ENCODE results near the gene BASP1.
"Not testable (repeated sequence)": the region's sequence is repeated elsewhere in the genome, so short reads cannot be mapped to it uniquely, and the experiment has no call there.

The BASP1 gene

GRCh38 chr5:17190799-17191391, 26.5 kb upstream of the BASP1 start:
- no peak for DNase-seq (ENCODE audit: low read depth in 2 of 2)

- not testable (repeated sequence) for DNase-seq (ENCODE audit: low read depth in 2 of 2)
Observed at GRCh38 chr5:17191574-17191973, 25.9 kb upstream of the BASP1 start.

- no peak for DNase-seq (ENCODE audit: low read depth in 2 of 2)
Observed at GRCh38 chr5:17192191-17192590, 25.2 kb upstream of the BASP1 start.

- no peak for DNase-seq (ENCODE audit: low read depth in 2 of 2)
Observed at GRCh38 chr5:17196024-17196423, 21.4 kb upstream of the BASP1 start.

- DNase-seq (ENCODE audit: low read depth in 2 of 2) = no peak
Observed at GRCh38 chr5:17196697-17197096, 20.7 kb upstream of the BASP1 start.

GRCh38 chr5:17203329-17204132, 13.9 kb upstream of the BASP1 start:
- DNase-seq (ENCODE audit: low read depth in 2 of 2) = no peak

GRCh38 chr5:17204133-17204489, 13.3 kb upstream of the BASP1 start:
- no peak for DNase-seq (ENCODE audit: low read depth in 2 of 2)

- DNase-seq (ENCODE audit: low read depth in 2 of 2) = no peak
Observed at GRCh38 chr5:17206021-17206420, 11.4 kb upstream of the BASP1 start.

GRCh38 chr5:17212191-17212590, 5.2 kb upstream of the BASP1 start:
- no peak for DNase-seq (ENCODE audit: low read depth in 2 of 2)

- no peak for DNase-seq (ENCODE audit: low read depth in 2 of 2)
Observed at GRCh38 chr5:17212996-17213395, 4.4 kb upstream of the BASP1 start.

GRCh38 chr5:17213938-17214337, 3.5 kb upstream of the BASP1 start:
- DNase-seq (ENCODE audit: low read depth in 2 of 2) = no peak

- no peak for DNase-seq (ENCODE audit: low read depth in 2 of 2)
Observed at GRCh38 chr5:17214893-17215292, 2.5 kb upstream of the BASP1 start.

- DNase-seq (ENCODE audit: low read depth in 2 of 2) = no peak
Observed at GRCh38 chr5:17215361-17215760, 2.1 kb upstream of the BASP1 start.

- DNase-seq (ENCODE audit: low read depth in 2 of 2) = peak in 1 of 2 donors; percentile 39
Observed at GRCh38 chr5:17216176-17216973, 1.1 kb upstream of the BASP1 start.

- no peak for DNase-seq (ENCODE audit: low read depth in 2 of 2)
Observed at GRCh38 chr5:17216974-17217492, 398 bp upstream of the BASP1 start.

- DNase-seq (ENCODE audit: low read depth in 2 of 2) = no peak
Observed at GRCh38 chr5:17218353-17219005, 1.0 kb downstream of the BASP1 start.

GRCh38 chr5:17219006-17219422, 1.6 kb downstream of the BASP1 start:
- DNase-seq (ENCODE audit: low read depth in 2 of 2) = no peak

- no peak for DNase-seq (ENCODE audit: low read depth in 2 of 2)
Observed at GRCh38 chr5:17219469-17219868, 2.0 kb downstream of the BASP1 start.

GRCh38 chr5:17219992-17220391, 2.6 kb downstream of the BASP1 start:
- no peak for DNase-seq (ENCODE audit: low read depth in 2 of 2)

- no peak for DNase-seq (ENCODE audit: low read depth in 2 of 2)
Observed at GRCh38 chr5:17220469-17220868, 3.0 kb downstream of the BASP1 start.

- no peak for DNase-seq (ENCODE audit: low read depth in 2 of 2)
Observed at GRCh38 chr5:17221843-17222636, 4.6 kb downstream of the BASP1 start.
